Type B pancreatic cell (in vitro differentiated cells): ENCODE results near the gene RTTN. TPM values are rescaled to one million over a fixed set of nuclear protein-coding genes. Genes with fewer than 3 reads are reported as not detected.

Source experiments
- DNase-seq: peaks from one replicate; pipeline ENCODE4 v3.0.0; 2021; ENCODE audit warnings: mixed read lengths; ENCODE audit not compliant: unreplicated experiment; ENCODE audit errors: extremely low spot score
- H3K27ac Mint-ChIP-seq: 2 replicates; pipeline ENCODE4 v1.8.0; 2021; ENCODE audit warnings: mild to moderate bottlenecking, mixed read lengths
- H3K27me3 Mint-ChIP-seq: 2 replicates; pipeline ENCODE4 v1.8.0; 2021; ENCODE audit warnings: mixed read lengths
- H3K36me3 Mint-ChIP-seq: 2 replicates; pipeline ENCODE4 v1.8.0; 2021; ENCODE audit warnings: mixed read lengths
- H3K4me1 Mint-ChIP-seq: one replicate; pipeline ENCODE4 v1.8.0; 2021; ENCODE audit warnings: mixed read lengths; ENCODE audit not compliant: unreplicated experiment
- H3K4me3 Mint-ChIP-seq: 2 replicates; pipeline ENCODE4 v1.8.0; 2021; ENCODE audit warnings: mild to moderate bottlenecking, mixed read lengths
- H3K9me3 Mint-ChIP-seq: 2 replicates; pipeline ENCODE4 v1.8.0; 2021; ENCODE audit warnings: mixed read lengths
- CTCF ChIP-seq: fragments of 200-600 bp; sonication (generic); conservative IDR thresholded peaks from 2 replicates; pipeline ENCODE4 v1.5.0; 2021; ENCODE audit warnings: antibody characterized with exemption, mild to moderate bottlenecking
- total RNA-seq: library from RNA; stranded (reverse); gene quantifications from 2 replicates; pipeline ENCODE4 v1.2.1, GENCODE V29; 2021; ENCODE audit warnings: low replicate concordance

Gene RTTN
- total RNA-seq, 1 donor from 2014 or later: 29.3 TPM

DNA sequence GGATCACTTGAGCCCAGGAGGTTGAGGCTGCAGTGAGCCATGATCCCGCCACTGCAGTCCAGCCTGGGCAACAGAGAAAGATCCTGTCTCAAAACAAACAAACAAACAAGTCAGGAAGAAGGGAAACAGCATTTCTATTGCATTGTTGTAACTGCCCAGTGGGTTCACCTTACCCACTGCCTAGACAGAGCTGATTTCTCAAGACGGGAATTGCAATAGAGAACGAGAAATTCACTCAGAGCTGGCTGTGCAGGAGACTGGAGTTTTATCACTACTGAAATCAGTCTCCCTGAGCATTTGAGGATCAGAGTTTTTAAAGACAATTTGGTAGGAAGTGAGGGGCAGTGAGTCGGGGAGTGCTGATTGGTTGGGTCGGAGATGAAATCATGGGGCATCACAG lies 24.2 kb upstream of the RTTN start:
- H3K36me3 Mint-ChIP-seq: no peaks in the 10 kb centered on the region
- no peak for DNase-seq
- no peak for TF ChIP-seq CTCF
- peaks cover 13% of the 10 kb centered on the region for H3K9me3 Mint-ChIP-seq
- no peak overlapping the region for H3K4me3 Mint-ChIP-seq
- no peaks in the 10 kb centered on the region for H3K4me1 Mint-ChIP-seq
- H3K27me3 Mint-ChIP-seq: peaks cover 8% of the 10 kb centered on the region
- H3K27ac Mint-ChIP-seq: no peak overlapping the region

DNA sequence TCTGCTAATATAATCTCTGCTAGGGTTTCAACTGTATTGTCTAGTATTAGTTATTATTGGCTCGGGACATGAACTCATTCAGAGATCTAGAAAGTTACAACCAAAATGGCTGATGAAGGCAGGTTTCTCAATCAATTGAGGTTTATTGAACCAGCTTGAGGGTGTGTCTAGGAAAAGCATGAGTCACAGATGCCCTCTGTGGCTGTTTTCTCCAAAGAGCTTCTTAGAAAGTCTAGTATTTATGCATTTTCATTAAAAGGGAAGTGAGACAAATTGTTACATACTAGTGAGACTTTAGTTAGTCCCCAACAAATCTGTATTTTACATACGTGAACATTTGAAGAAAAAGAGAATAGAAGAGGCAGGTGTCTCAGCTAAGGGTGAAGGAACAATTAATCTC lies 23.0 kb upstream of the RTTN start:
- Mint-ChIP-seq H3K9me3 (peaks cover 13% of the 10 kb centered on the region), H3K4me1 (no peaks in the 10 kb centered on the region), H3K27ac (no peak overlapping the region), H3K27me3 (peaks cover 16% of the 10 kb centered on the region), H3K4me3 (no peak overlapping the region), H3K36me3 (no peaks in the 10 kb centered on the region)
- TF ChIP-seq CTCF: no peak
- DNase-seq: no peak

DNA sequence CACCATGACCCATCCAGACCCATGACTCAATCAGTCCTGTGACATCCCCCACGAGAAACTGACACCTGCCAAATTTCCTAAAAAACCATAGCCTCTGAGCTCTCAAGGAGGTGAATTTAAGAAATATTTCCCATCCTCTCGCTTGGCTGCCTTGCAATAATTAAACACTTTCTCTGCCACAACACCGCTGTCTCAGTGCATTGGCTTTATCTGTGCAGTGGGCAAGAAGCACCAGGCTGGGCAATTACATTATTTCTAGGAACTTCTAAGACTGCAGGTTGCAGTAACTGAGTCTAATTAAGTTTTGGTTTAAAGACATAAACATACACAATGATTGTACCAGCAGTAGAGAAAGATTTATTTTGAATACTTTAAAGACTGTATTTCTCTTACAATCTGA lies 22.0 kb upstream of the RTTN start:
- Mint-ChIP-seq H3K4me1 (no peaks in the 10 kb centered on the region), H3K36me3 (no peaks in the 10 kb centered on the region), H3K9me3 (peaks cover 13% of the 10 kb centered on the region), H3K27ac (no peak overlapping the region), H3K27me3 (peaks cover 26% of the 10 kb centered on the region), H3K4me3 (no peak overlapping the region)
- no peak for TF ChIP-seq CTCF
- DNase-seq: no peak

GRCh38 chr18:70221915-70222278 lies 16.4 kb upstream of the RTTN start:
- no peaks in the 10 kb centered on the region for H3K4me1 Mint-ChIP-seq
- peaks cover 37% of the 10 kb centered on the region for H3K27me3 Mint-ChIP-seq

GRCh38 chr18:70221156-70221914 lies 15.8 kb upstream of the RTTN start:
- Mint-ChIP-seq H3K4me3 (no peak overlapping the region), H3K27me3 (peaks cover 37% of the 10 kb centered on the region), H3K27ac (no peak overlapping the region), H3K36me3 (no peaks in the 10 kb centered on the region), H3K9me3 (no peaks in the 10 kb centered on the region), H3K4me1 (no peaks in the 10 kb centered on the region)
- no peak for TF ChIP-seq CTCF
- DNase-seq: no peak

More at GRCh38 chr18:70221915-70222278, 16.4 kb upstream of the RTTN start:
- peaks cover under 1% of the 10 kb centered on the region for H3K9me3 Mint-ChIP-seq
- TF ChIP-seq CTCF: no peak
- H3K4me3 Mint-ChIP-seq: no peak overlapping the region
- no peak for DNase-seq
- H3K27ac Mint-ChIP-seq: no peak overlapping the region
- no peaks in the 10 kb centered on the region for H3K36me3 Mint-ChIP-seq

DNA sequence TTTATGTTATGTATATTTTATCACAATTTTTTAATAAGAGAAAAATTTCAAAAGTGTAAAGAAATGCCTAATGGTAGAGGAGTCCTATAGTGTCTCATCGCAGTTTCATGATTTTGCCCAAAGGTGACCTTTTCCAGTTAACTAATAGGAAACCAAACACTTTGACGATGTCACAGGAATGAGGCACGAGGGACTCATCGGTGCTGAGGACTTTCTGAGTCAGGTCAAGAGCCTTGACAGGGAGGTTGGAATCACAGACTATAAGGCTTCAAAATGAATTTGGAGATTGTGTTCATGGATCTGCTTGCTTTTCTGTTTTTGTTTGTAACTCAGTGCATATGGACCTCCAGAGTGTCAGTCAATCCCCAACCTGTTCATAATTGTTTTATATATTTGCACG lies 15.1 kb upstream of the RTTN start:
- Mint-ChIP-seq H3K4me3 (no peak overlapping the region), H3K27ac (no peak overlapping the region), H3K36me3 (no peaks in the 10 kb centered on the region), H3K9me3 (no peaks in the 10 kb centered on the region), H3K27me3 (peaks cover 37% of the 10 kb centered on the region), H3K4me1 (no peaks in the 10 kb centered on the region)
- no peak for TF ChIP-seq CTCF
- no peak for DNase-seq
